Activated T-helper 9 cell treated with anti-CD3 and anti-CD28 coated beads, Interleukin-2, amount 50 U/mL, for 16 hours (primary cell): ENCODE data around the gene PARK7.
A peak's percentile ranks its signal among the peaks of the same experiment; 100 is the strongest.

ENCODE experiments used
- DNase-seq: peaks from one replicate; pipeline ENCODE4 v3.0.0-alpha.2; 2020; ENCODE audit warnings: low read depth

The PARK7 gene

GRCh38 chr1:8024329-8024728, 62.8 kb downstream of the PARK7 start:
- no peak for DNase-seq

GRCh38 chr1:8025061-8025670, 63.7 kb downstream of the PARK7 start:
- DNase-seq: no peak

- no peak for DNase-seq
Measured at GRCh38 chr1:8025671-8026144, 64.2 kb downstream of the PARK7 start.

GRCh38 chr1:8026153-8026975, 64.9 kb downstream of the PARK7 start, which contains the start of gene ERRFI1:
Gene ERRFI1 (minus strand): TSS chr1:8026309. CDS start chr1:8015619, 10,690 bp downstream.
- peak; percentile 82 for DNase-seq

GRCh38 chr1:8026976-8027747, 65.7 kb downstream of the PARK7 start:
- no peak for DNase-seq

GRCh38 chr1:8027748-8028570, 66.4 kb downstream of the PARK7 start:
- no peak for DNase-seq

GRCh38 chr1:8028571-8028910, 67.0 kb downstream of the PARK7 start:
- DNase-seq: no peak

GRCh38 chr1:8031176-8031785, 69.8 kb downstream of the PARK7 start:
- DNase-seq: no peak

GRCh38 chr1:8032366-8032910, 70.9 kb downstream of the PARK7 start:
- DNase-seq: no peak

- DNase-seq: no peak
Measured at GRCh38 chr1:8033322-8033721, 71.8 kb downstream of the PARK7 start.
